HEK293 (cell line): ENCODE data around the gene ZFAND3.

Experiments used
- CTCF ChIA-PET: fragments of 350-600 bp; formaldehyde crosslinking; extraction: SDS; loops from one replicate; lab custom pipeline; 2021; ENCODE audit warnings: antibody characterized with exemption; lab: Yijun Ruan, JAX
- POLR2A ChIA-PET: fragments of 300-600 bp; formaldehyde crosslinking; extraction: SDS; loops from one replicate; lab custom pipeline; 2020; ENCODE audit warnings: antibody characterized with exemption, inconsistent platforms; lab: Yijun Ruan, JAX
- H3K27ac ChIP-seq: fragments of 200-500 bp; sonication (Bioruptor generic); 2 replicates; pipeline ENCODE4 v1.5.1; 2014; ENCODE audit warnings: low read depth, low read length, control low read depth, inconsistent platforms; ENCODE audit errors: extremely low read depth
- H3K36me3 ChIP-seq, 2 experiments: fragments of 200-500 bp in 1 of 2; sonication (Bioruptor generic) in 1 of 2; 1 replicate in 1 of 2; 2 replicates in 1 of 2; pipeline ENCODE4 v1.5.1; 2014 to 2017; ENCODE audit warnings: inconsistent platforms in 2 of 2, low read length in 2 of 2; ENCODE audit not compliant: control insufficient read depth in 2 of 2, insufficient read depth in 1 of 2
- H3K4me1 ChIP-seq: fragments of 200-500 bp; sonication (Bioruptor generic); 2 replicates; pipeline ENCODE4 v1.5.1; 2014; ENCODE audit warnings: mild to moderate bottlenecking, low read length, inconsistent platforms; ENCODE audit not compliant: control insufficient read depth, insufficient read depth
- H3K4me3 ChIP-seq: 2 replicates; pipeline ENCODE4 v1.5.1; 2011; ENCODE audit warnings: low read depth, mild to moderate bottlenecking, control low read depth, low read length, moderate library complexity
- H3K9me3 ChIP-seq: fragments of 200-500 bp; sonication (Bioruptor generic); 2 replicates; pipeline ENCODE4 v1.5.1; 2014; ENCODE audit warnings: low read depth, low read length, inconsistent platforms; ENCODE audit not compliant: control insufficient read depth, insufficient read depth
- EGR2 ChIP-seq: fragments of 450-650 bp; formaldehyde crosslinking; IDR thresholded peaks from 2 replicates; pipeline ENCODE4 v1.5.1; 2016; ENCODE audit warnings: low read depth, missing biosample characterization, missing genetic modification characterization
- MEIS1 ChIP-seq: sonication (generic); formaldehyde crosslinking; IDR thresholded peaks from 2 replicates; pipeline ENCODE4 v1.8.1; 2022; ENCODE audit warnings: missing genetic modification reagents, mild to moderate bottlenecking, borderline replicate concordance
- PRDM1 ChIP-seq: fragments of 450-650 bp; formaldehyde crosslinking; IDR thresholded peaks from 2 replicates; pipeline ENCODE4; 2016; ENCODE audit warnings: missing biosample characterization, missing genetic modification characterization
- REPIN1 ChIP-seq: fragments of 450-650 bp; formaldehyde crosslinking; IDR thresholded peaks from 2 replicates; pipeline ENCODE4 v1.5.1; 2017; ENCODE audit warnings: missing biosample characterization, missing genetic modification characterization, low read depth
- SALL2 ChIP-seq: fragments of 450-650 bp; formaldehyde crosslinking; IDR thresholded peaks from 2 replicates; pipeline ENCODE4 v1.5.0; 2017; ENCODE audit warnings: missing biosample characterization, mild to moderate bottlenecking, missing genetic modification characterization, borderline replicate concordance
- ZBTB17 ChIP-seq: fragments of 450-650 bp; formaldehyde crosslinking; IDR thresholded peaks from 2 replicates; pipeline ENCODE4 v1.5.1; 2016; ENCODE audit warnings: missing biosample characterization, missing genetic modification characterization
- ZBTB8A ChIP-seq: fragments of 450-650 bp; formaldehyde crosslinking; IDR thresholded peaks from 2 replicates; pipeline ENCODE4 v1.5.1; 2016; ENCODE audit warnings: missing biosample characterization, missing genetic modification characterization
- ZFHX2 ChIP-seq: fragments of 450-650 bp; formaldehyde crosslinking; conservative IDR thresholded peaks from 2 replicates; pipeline ENCODE4 v1.5.1; 2016; ENCODE audit warnings: missing biosample characterization, missing genetic modification characterization
- ZFP37 ChIP-seq: fragments of 450-650 bp; formaldehyde crosslinking; IDR thresholded peaks from 2 replicates; pipeline ENCODE4 v1.5.1; 2016; ENCODE audit warnings: missing biosample characterization, missing genetic modification characterization
- ZNF19 ChIP-seq: fragments of 450-650 bp; formaldehyde crosslinking; IDR thresholded peaks from 2 replicates; pipeline ENCODE4; 2016; ENCODE audit warnings: missing biosample characterization, missing genetic modification characterization, low read depth
- ZNF223 ChIP-seq: fragments of 450-650 bp; formaldehyde crosslinking; IDR thresholded peaks from 2 replicates; pipeline ENCODE4 v1.5.1; 2016; ENCODE audit warnings: missing biosample characterization, missing genetic modification characterization
- ZNF26 ChIP-seq: fragments of 450-650 bp; formaldehyde crosslinking; IDR thresholded peaks from 2 replicates; pipeline ENCODE4 v1.5.1; 2016; ENCODE audit warnings: missing biosample characterization, missing genetic modification characterization
- ZNF366 ChIP-seq: fragments of 450-650 bp; formaldehyde crosslinking; conservative IDR thresholded peaks from 2 replicates; pipeline ENCODE4 v1.5.1; 2016; ENCODE audit warnings: missing biosample characterization, missing genetic modification characterization
- ZNF423 ChIP-seq: fragments of 450-650 bp; formaldehyde crosslinking; IDR thresholded peaks from 2 replicates; pipeline ENCODE4 v1.5.1; 2016; ENCODE audit warnings: missing biosample characterization, missing genetic modification characterization
- ZNF510 ChIP-seq: fragments of 450-650 bp; formaldehyde crosslinking; IDR thresholded peaks from 2 replicates; pipeline ENCODE4 v1.5.1; 2018; ENCODE audit warnings: mild to moderate bottlenecking, missing genetic modification characterization, missing biosample characterization; ENCODE audit not compliant: insufficient replicate concordance
- ZNF514 ChIP-seq: fragments of 450-650 bp; formaldehyde crosslinking; IDR thresholded peaks from 2 replicates; pipeline ENCODE4 v1.5.1; 2016; ENCODE audit warnings: missing biosample characterization, missing genetic modification characterization
- ZNF610 ChIP-seq: fragments of 450-650 bp; formaldehyde crosslinking; IDR thresholded peaks from 2 replicates; pipeline ENCODE4 v1.5.1; 2016; ENCODE audit warnings: missing biosample characterization, missing genetic modification characterization, borderline replicate concordance
- ZNF670 ChIP-seq: fragments of 450-650 bp; formaldehyde crosslinking; IDR thresholded peaks from 2 replicates; pipeline ENCODE4 v1.5.1; 2016; ENCODE audit warnings: missing biosample characterization, missing genetic modification characterization, low read depth
- ZNF785 ChIP-seq: fragments of 450-650 bp; formaldehyde crosslinking; IDR thresholded peaks from 2 replicates; pipeline ENCODE4 v1.5.1; 2016; ENCODE audit warnings: missing biosample characterization, missing genetic modification characterization
- TF ChIP-seq, protein P1 (sequence below): fragments of 450-650 bp; formaldehyde crosslinking; IDR thresholded peaks from 2 replicates; pipeline ENCODE4 v1.5.1; 2017; ENCODE audit warnings: missing biosample characterization, missing genetic modification characterization
- TF ChIP-seq, protein P2 (sequence below): fragments of 450-650 bp; formaldehyde crosslinking; IDR thresholded peaks from 2 replicates; pipeline ENCODE4 v1.5.1; 2016; ENCODE audit warnings: missing biosample characterization, missing genetic modification characterization

Gene ZFAND3

DNA sequence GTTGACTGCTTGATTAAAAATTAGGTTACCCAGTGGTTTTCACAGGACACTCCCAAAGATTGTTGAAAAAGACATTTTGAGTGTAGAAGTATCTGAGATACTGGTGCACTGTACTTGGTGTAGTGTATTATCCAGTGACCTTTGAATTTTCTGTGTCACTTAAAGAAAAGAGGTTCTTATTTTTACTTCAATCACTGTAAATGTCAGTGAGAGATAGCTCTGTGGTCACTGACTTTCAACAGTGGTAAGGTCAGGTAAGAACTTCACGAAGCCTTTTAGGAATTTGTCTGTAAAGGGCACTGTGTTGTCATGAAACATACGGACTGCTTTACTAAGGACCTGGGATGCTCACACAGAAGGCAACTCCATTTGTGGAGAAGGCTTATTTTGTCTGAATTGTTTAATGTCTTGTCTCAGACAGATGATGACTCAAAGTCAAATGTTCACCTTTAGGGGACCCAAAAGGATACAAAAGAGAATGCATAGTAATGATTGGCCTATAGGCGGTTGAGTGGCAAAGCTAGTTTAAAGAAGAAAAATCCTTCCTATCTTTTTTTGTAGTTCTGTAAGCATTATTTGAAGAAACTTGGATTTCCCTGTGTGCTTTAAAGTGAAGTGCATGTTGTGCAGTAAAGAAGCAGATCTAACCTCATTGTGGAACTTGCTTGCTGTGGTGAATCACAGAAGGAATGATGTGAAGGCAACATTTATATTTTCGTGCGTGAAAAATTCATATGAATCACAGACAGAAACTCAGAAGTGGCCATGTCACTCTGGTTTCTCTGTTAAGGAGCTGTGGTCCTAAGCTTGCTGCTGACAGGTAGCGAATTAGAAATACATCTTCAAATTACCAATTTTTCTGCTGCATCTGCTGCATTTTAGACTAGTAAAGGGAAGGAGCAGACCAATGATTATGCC is 47.3 kb downstream of the ZFAND3 start (continued):
- TF ChIP-seq ZNF670 (no peak), ZNF610 (tag by site-specific recombination) (no peak)

DNA sequence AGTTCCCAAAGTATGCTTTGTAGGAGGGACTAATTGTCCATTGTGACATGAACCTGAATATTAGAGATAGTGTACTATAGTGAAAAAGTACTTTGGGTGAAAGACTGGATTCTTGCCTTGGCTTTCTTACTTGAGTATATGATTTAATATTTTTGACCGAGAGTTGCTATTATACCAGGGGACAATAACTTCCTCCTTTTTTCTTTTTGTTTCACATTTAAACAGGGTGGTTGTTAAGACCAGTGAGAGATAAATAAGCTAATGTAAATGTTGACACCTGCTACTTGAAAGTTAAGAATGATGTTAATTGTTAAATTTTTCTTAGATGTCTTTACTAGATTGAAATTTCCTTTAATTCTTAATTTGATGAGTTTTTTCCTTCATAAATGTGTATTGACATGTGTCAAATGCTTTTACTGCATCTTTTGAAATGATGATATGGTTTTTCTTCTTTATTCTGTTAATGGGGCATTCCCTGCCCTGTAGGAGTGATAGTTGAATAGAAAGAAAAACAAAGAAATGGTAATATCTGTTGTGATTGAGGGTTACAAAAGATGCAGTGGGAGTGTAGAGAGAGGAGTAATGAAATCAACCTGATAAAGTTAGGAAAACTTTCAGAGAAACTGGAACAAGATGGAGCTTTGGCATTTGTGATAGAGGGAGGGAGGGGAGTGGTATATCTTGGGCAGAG is 48.4 kb downstream of the ZFAND3 start:
- ChIA-PET POLR2A (no interaction called here), CTCF (interaction anchor here (0.6 to 3.2 kb wide), 9 partner anchors 8 to 497 kb away, joined by 3 to 12 read pairs (median 3); no protein-coding TSS in a partner anchor)
- H3K27ac ChIP-seq: no peak overlapping the region
- TF ChIP-seq ZNF510 (tag by site-specific recombination): no peak
- no peak for TF ChIP-seq ZNF223
- TF ChIP-seq REPIN1 (tag by site-specific recombination): no peak
- no peak for TF ChIP-seq ZNF423 (tag by site-specific recombination)
- no peak for TF ChIP-seq ZFP37 (tag by site-specific recombination)
- TF ChIP-seq ZBTB17: no peak
- no peak for TF ChIP-seq ZNF26 (tag by site-specific recombination)
- TF ChIP-seq SALL2: no peak
- no peak for TF ChIP-seq ZNF514
- TF ChIP-seq MEIS1 (CRISPR knock-in tag): no peak
- peak; percentile 81 for TF ChIP-seq EGR2 (tag by site-specific recombination)
- TF ChIP-seq ZNF785: no peak
- peak; percentile 56; the same call in 1 of the 2 replicates for TF ChIP-seq ZFHX2 (tag by site-specific recombination)
- TF ChIP-seq, protein P1, sequence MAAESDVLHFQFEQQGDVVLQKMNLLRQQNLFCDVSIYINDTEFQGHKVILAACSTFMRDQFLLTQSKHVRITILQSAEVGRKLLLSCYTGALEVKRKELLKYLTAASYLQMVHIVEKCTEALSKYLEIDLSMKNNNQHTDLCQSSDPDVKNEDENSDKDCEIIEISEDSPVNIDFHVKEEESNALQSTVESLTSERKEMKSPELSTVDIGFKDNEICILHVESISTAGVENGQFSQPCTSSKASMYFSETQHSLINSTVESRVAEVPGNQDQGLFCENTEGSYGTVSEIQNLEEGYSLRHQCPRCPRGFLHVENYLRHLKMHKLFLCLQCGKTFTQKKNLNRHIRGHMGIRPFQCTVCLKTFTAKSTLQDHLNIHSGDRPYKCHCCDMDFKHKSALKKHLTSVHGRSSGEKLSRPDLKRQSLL (tag by site-specific recombination): no peak
- no peak for TF ChIP-seq ZNF19 (tag by site-specific recombination)
- TF ChIP-seq ZBTB8A (tag by site-specific recombination): no peak
- peaks cover 0 to 3% of the 10 kb centered on the region in 2 experiments; a peak in 1 of 3 replicates for H3K36me3 ChIP-seq
- H3K4me1 ChIP-seq: peaks cover 17% of the 10 kb centered on the region
- H3K9me3 ChIP-seq: no peaks in the 10 kb centered on the region
- H3K4me3 ChIP-seq: no peak overlapping the region

DNA sequence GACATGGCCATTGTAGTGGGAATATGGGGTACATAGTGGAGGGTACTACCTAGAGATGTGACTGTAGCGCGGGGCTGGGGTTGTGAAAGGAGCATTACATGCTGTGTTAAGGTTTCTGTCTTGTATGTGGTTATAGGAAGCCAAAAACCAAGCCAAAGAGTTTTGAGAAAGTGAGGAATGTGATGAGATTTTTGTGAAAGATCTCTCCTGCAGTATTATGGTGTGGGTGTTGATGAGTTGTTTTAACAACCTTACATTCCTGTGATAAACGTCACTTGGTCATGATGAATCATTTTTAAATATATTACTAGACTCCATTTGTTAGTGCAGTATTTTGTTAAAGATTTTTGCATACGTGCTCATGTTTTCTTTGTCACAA is 48.9 kb downstream of the ZFAND3 start:
- Histone ChIP-seq H3K4me1 (peaks cover 18% of the 10 kb centered on the region), H3K27ac (no peak overlapping the region), H3K36me3 (no peaks in the 10 kb centered on the region), H3K9me3 (no peaks in the 10 kb centered on the region), H3K4me3 (no peak overlapping the region)
- CTCF ChIA-PET: interaction anchor here (0.6 to 0.7 kb wide), 3 partner anchors 9 to 498 kb away, joined by 3 to 4 read pairs (median 3); no protein-coding TSS in a partner anchor
- POLR2A ChIA-PET: no interaction called here
- TF ChIP-seq ZNF366 (tag by site-specific recombination): peak; percentile 48; the same call in 1 of the 2 replicates
- TF ChIP-seq, protein P2, sequence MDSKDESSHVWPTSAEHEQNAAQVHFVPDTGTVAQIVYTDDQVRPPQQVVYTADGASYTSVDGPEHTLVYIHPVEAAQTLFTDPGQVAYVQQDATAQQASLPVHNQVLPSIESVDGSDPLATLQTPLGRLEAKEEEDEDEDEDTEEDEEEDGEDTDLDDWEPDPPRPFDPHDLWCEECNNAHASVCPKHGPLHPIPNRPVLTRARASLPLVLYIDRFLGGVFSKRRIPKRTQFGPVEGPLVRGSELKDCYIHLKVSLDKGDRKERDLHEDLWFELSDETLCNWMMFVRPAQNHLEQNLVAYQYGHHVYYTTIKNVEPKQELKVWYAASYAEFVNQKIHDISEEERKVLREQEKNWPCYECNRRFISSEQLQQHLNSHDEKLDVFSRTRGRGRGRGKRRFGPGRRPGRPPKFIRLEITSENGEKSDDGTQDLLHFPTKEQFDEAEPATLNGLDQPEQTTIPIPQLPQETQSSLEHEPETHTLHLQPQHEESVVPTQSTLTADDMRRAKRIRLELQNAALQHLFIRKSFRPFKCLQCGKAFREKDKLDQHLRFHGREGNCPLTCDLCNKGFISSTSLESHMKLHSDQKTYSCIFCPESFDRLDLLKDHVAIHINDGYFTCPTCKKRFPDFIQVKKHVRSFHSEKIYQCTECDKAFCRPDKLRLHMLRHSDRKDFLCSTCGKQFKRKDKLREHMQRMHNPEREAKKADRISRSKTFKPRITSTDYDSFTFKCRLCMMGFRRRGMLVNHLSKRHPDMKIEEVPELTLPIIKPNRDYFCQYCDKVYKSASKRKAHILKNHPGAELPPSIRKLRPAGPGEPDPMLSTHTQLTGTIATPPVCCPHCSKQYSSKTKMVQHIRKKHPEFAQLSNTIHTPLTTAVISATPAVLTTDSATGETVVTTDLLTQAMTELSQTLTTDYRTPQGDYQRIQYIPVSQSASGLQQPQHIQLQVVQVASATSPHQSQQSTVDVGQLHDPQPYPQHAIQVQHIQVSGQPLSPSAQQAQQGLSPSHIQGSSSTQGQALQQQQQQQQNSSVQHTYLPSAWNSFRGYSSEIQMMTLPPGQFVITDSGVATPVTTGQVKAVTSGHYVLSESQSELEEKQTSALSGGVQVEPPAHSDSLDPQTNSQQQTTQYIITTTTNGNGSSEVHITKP (tag by site-specific recombination): peak; percentile 66
- TF ChIP-seq ZNF670: no peak
- TF ChIP-seq PRDM1 (tag by site-specific recombination): peak; percentile 49
